ENCODE data around the gene RTEL1.

GRCh38 chr20:63698739-63699465 is 40.8 kb downstream of the RTEL1 start:
- TF ChIP-seq CTCF (IDR thresholded peaks at IDR 0.05; ENCODE audit: poor library complexity) (no peak), EZH2 (IDR thresholded peaks at IDR 0.05; ENCODE audit: borderline replicate concordance) (no peak)
